ENCODE measurements around the gene IMMP2L. TPM values are rescaled to one million over a fixed set of nuclear protein-coding genes. Genes with fewer than 3 reads are reported as not detected.

IMMP2L gene
- total and polyA plus RNA-seq, 2 of the 13 experiments (the other 11 are each of a cell fraction or from before 2014, with no cell fraction given), result 7.8 to 16.9 TPM

- POLR2A ChIA-PET, result no interaction called here
- Histone ChIP-seq H3K9ac (ENCODE audit: insufficient read depth, low read depth, low read length) (no peak overlapping the region), H3K4me1 (ENCODE audit: insufficient read depth, low read length) (peaks cover 18% of the 10 kb centered on the region), H3K4me3 (replicated peaks in 1 of 3; ENCODE audit: insufficient read depth in 1 of 3, low read depth in 2 of 3, low read length in 3 of 3) (no peak overlapping the region), H4K20me1 (ENCODE audit: insufficient read depth, low read length) (no peaks in the 10 kb centered on the region), H3K27ac (ENCODE audit: extremely low read length, insufficient read depth, low read length) (no peak overlapping the region), H3K36me3 (replicated peaks in 1 of 2; ENCODE audit: control insufficient read depth in 1 of 2, insufficient read depth in 2 of 2, low read length in 2 of 2) (peaks cover 2 to 10% of the 10 kb centered on the region in 2 experiments; a peak in 3 of 5 replicates), H3K4me2 (ENCODE audit: low read depth, low read length) (no peak overlapping the region), H3K27me3 (ENCODE audit: control insufficient read depth in 1 of 2, insufficient read depth in 2 of 2, low read length in 2 of 2) (no peaks in the 10 kb centered on the region), H3K79me2 (ENCODE audit: insufficient read depth, low read length) (peaks cover 2% of the 10 kb centered on the region), H2AFZ (ENCODE audit: low read length) (no peak overlapping the region), H3K9me3 (ENCODE audit: low read length) (no peaks in the 10 kb centered on the region)
- in situ Hi-C loops (cut with HindIII; ENCODE audit: extremely low pct_ligation_motif_present, low pct_unique_long_range_greater_than_20kb), result no loop called here
- ATAC-seq (no peak), FAIRE-seq (no peak), DNase-seq (ENCODE audit: low spot score) (no peak)
- intact Hi-C loops (cut with micrococcal nuclease; ENCODE audit: unreplicated experiment), result no loop called here
- CTCF ChIA-PET (ENCODE audit: low intra/inter-chr PET ratio, low total read pairs), result no interaction called here
- TF ChIP-seq ZNF451 (CRISPR knock-in tag; IDR thresholded peaks at IDR 0.05) (no peak), FOXJ3 (CRISPR knock-in tag; IDR thresholded peaks at IDR 0.05; ENCODE audit: borderline replicate concordance) (no peak), ZNF232 (CRISPR knock-in tag; IDR thresholded peaks at IDR 0.05; ENCODE audit: borderline replicate concordance) (no peak), RAD51 (IDR thresholded peaks at IDR 0.05; ENCODE audit: borderline replicate concordance) (no peak), ZNF703 (CRISPR knock-in tag; IDR thresholded peaks at IDR 0.05; ENCODE audit: borderline replicate concordance) (no peak), ZNF121 (CRISPR knock-in tag; IDR thresholded peaks at IDR 0.05) (no peak), DDIT3 (CRISPR knock-in tag; IDR thresholded peaks at IDR 0.05) (no peak), RORA (CRISPR knock-in tag; IDR thresholded peaks at IDR 0.05) (no peak), KDM4B (CRISPR knock-in tag; IDR thresholded peaks at IDR 0.05) (no peak), ZNF704 (CRISPR knock-in tag; IDR thresholded peaks at IDR 0.05; ENCODE audit: borderline replicate concordance) (no peak), RBM39 (IDR thresholded peaks at IDR 0.05; ENCODE audit: low read depth, low read length, poor library complexity, severe bottlenecking) (no peak), KMT2A (CRISPR knock-in tag; IDR thresholded peaks at IDR 0.05) (no peak), ATAD3A (CRISPR knock-in tag; IDR thresholded peaks at IDR 0.05) (no peak), DR1 (CRISPR knock-in tag; IDR thresholded peaks at IDR 0.05) (no peak)
- no TSS peak for BruUV-seq (replicated peaks)
Observed at GRCh38 chr7:111556977-111557376, 5.3 kb downstream of the IMMP2L start.

Data from HepG2 (cell line).